Germinal center (tissue), 1 donor: ENCODE data around the gene CKAP2.
"Not testable (repeated sequence)": the region's sequence is repeated elsewhere in the genome, so short reads cannot be mapped to it uniquely, and the experiment has no call there.

Experiments used
- DNase-seq: peaks from one replicate; pipeline ENCODE4 v3.0.0; 2012; ENCODE audit warnings: mixed read lengths, low spot score

Gene CKAP2

GRCh38 chr13:52454820-52455676 is at the start of gene CKAP2:
TSS of gene CKAP2 (plus strand) at chr13:52455478. CDS start at chr13:52455557, 79 bp downstream.
- peak; percentile 94 for DNase-seq

GRCh38 chr13:52405767-52406494 is 49.3 kb upstream of the CKAP2 start, which contains the start of gene THSD1:
TSS of gene THSD1 (minus strand) at chr13:52406172. CDS start at chr13:52402600, 3,572 bp downstream.
- peak; percentile 10 for DNase-seq

GRCh38 chr13:52406629-52407028 is 48.6 kb upstream of the CKAP2 start:
- no peak for DNase-seq

- DNase-seq = not testable (repeated sequence)
These were observed 47.8 kb upstream of the CKAP2 start for GRCh38 chr13:52407436-52407835.

- DNase-seq = not testable (repeated sequence)
These were observed 47.1 kb upstream of the CKAP2 start for GRCh38 chr13:52408071-52408658.

- no peak for DNase-seq
These were observed 43.6 kb upstream of the CKAP2 start for GRCh38 chr13:52411629-52412028.

GRCh38 chr13:52412128-52412527 is 43.1 kb upstream of the CKAP2 start:
- no peak for DNase-seq

- DNase-seq = no peak
These were observed 41.2 kb upstream of the CKAP2 start for GRCh38 chr13:52414051-52414450.

GRCh38 chr13:52414963-52415362 is 40.3 kb upstream of the CKAP2 start:
- DNase-seq = no peak

- DNase-seq = no peak
These were observed 36.2 kb upstream of the CKAP2 start for GRCh38 chr13:52419080-52419479.

GRCh38 chr13:52421216-52421615 is 34.1 kb upstream of the CKAP2 start:
- no peak for DNase-seq

GRCh38 chr13:52428295-52428694 is 27.0 kb upstream of the CKAP2 start:
- no peak for DNase-seq

- DNase-seq = no peak
These were observed 22.8 kb upstream of the CKAP2 start for GRCh38 chr13:52432456-52432855.

GRCh38 chr13:52446265-52446664 is 9.0 kb upstream of the CKAP2 start:
- DNase-seq = no peak

- DNase-seq = no peak
These were observed 7.9 kb upstream of the CKAP2 start for GRCh38 chr13:52447354-52447753.

GRCh38 chr13:52447815-52448552 is 7.3 kb upstream of the CKAP2 start:
- DNase-seq = no peak

- peak; percentile 6 for DNase-seq
These were observed 5.8 kb upstream of the CKAP2 start for GRCh38 chr13:52449331-52450011.

- DNase-seq = peak; percentile 89
These were observed 5.1 kb upstream of the CKAP2 start, which contains the start of gene VPS36 for GRCh38 chr13:52450012-52450792. TSS of gene VPS36 (minus strand) at chr13:52450634. CDS start at chr13:52450594, 40 bp downstream.

GRCh38 chr13:52450793-52451116 is 4.5 kb upstream of the CKAP2 start:
- DNase-seq = no peak

GRCh38 chr13:52451135-52451804 is 4.0 kb upstream of the CKAP2 start:
- no peak for DNase-seq
